Measurements from ENCODE around the gene RHOBTB3. TPM values are rescaled to one million over a fixed set of nuclear protein-coding genes. Genes with fewer than 3 reads are reported as not detected.
"Not testable (repeated sequence)": the region's sequence is repeated elsewhere in the genome, so short reads cannot be mapped to it uniquely, and the experiment has no call there.

The RHOBTB3 gene
- total and polyA plus RNA-seq, 11 donors, result 24.3 to 116 (median 82.1) TPM

DNA sequence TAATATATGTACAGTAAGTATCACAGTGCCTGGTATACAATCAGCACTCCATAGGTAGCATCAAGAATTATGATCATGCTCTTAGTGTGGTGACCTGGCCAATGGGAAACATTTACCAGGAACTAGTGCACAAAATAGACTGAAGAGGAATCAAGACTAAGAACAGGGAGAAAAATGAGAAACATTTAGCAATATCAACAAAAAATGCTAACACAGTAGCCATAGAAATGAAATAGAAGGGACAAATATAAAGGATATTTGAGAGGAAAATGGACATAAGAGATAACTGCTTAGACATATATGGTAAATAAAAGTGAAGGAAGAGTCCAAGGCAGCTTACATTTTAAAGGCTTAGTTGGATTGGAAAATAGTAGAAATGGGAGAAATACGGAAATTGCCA lies 31.8 kb upstream of the RHOBTB3 start:
- intact Hi-C loops (cut with DNase I), result no loop called here
- 93 to 100% (median 98%) methylated on average over 1 of the region's 1 CpG for WGBS, 4 donors

DNA sequence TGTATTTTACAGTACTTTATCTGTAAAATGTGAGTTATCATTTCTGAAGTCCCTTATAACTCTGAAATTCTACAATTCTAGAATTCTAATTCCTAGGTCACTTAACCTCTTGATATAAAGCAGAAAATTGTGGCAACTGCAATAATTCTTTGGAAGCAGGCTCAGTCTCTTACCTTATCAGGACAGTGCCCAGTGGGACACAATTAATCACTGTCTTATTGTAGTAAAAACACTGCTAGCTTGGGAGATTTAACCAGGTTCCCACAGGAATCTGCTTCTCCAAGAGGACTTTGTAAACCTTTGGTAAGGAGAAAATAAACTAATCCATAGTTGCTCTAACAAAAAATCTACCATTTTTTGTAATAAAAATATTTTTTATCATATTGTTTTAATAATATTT lies 30.1 kb upstream of the RHOBTB3 start:
- H3K27me3 ChIP-seq, result no peaks in the 10 kb centered on the region
- no peaks in the 10 kb centered on the region for H3K4me1 ChIP-seq
- H3K9me3 ChIP-seq, result no peaks in the 10 kb centered on the region
- intact Hi-C loops (cut with DNase I), result no loop called here
- no peak overlapping the region for H3K4me3 ChIP-seq
- H3K27ac ChIP-seq, result no peak overlapping the region
- ATAC-seq (no peak), DNase-seq (no peak)
- no peaks in the 10 kb centered on the region for H3K36me3 ChIP-seq
- TF ChIP-seq CTCF (IDR thresholded peaks at IDR 0.05) (no peak), POLR2A (IDR thresholded peaks at IDR 0.05) (no peak)

More for the DNA sequence above, 31.8 kb upstream of the RHOBTB3 start:
- no peak for ATAC-seq
- TF ChIP-seq CTCF (IDR thresholded peaks at IDR 0.05) (no peak), POLR2A (IDR thresholded peaks at IDR 0.05) (no peak)
- Histone ChIP-seq H3K27me3 (no peaks in the 10 kb centered on the region), H3K9me3 (no peaks in the 10 kb centered on the region), H3K4me3 (no peak overlapping the region), H3K27ac (no peak overlapping the region), H3K36me3 (no peaks in the 10 kb centered on the region), H3K4me1 (no peaks in the 10 kb centered on the region)
- DNase-seq, result no peak

GRCh38 chr5:95704150-95704549 lies 27.0 kb upstream of the RHOBTB3 start:
- no peak for ATAC-seq
- no peak overlapping the region for H3K27ac ChIP-seq
- no peak for TF ChIP-seq POLR2A (IDR thresholded peaks at IDR 0.05)
- TF ChIP-seq CTCF (IDR thresholded peaks at IDR 0.05), result no peak
- DNase-seq, result no peak
- H3K36me3 ChIP-seq, result no peaks in the 10 kb centered on the region
- H3K4me3 ChIP-seq, result no peak overlapping the region
- H3K9me3 ChIP-seq, result no peaks in the 10 kb centered on the region
- 41 to 57% (median 47%) methylated on average over 1 of the region's 1 CpG for WGBS, 4 donors
- intact Hi-C loops (cut with DNase I), result no loop called here
- no peaks in the 10 kb centered on the region for H3K4me1 ChIP-seq
- no peaks in the 10 kb centered on the region for H3K27me3 ChIP-seq

GRCh38 chr5:95706196-95706595 lies 24.9 kb upstream of the RHOBTB3 start:
- H3K9me3 ChIP-seq; intact Hi-C loops (cut with DNase I); H3K27me3 ChIP-seq; H3K36me3 ChIP-seq; DNase-seq; H3K27ac ChIP-seq; ATAC-seq; H3K4me3 ChIP-seq: not testable (repeated sequence)
- H3K4me1 ChIP-seq, result peaks cover 0 to 12% (median 4%) of the 10 kb centered on the region in 12 donors
- WGBS, 4 donors, result 82 to 89% (median 85%) methylated on average over 4 to 5 of the region's 5 CpGs

DNA sequence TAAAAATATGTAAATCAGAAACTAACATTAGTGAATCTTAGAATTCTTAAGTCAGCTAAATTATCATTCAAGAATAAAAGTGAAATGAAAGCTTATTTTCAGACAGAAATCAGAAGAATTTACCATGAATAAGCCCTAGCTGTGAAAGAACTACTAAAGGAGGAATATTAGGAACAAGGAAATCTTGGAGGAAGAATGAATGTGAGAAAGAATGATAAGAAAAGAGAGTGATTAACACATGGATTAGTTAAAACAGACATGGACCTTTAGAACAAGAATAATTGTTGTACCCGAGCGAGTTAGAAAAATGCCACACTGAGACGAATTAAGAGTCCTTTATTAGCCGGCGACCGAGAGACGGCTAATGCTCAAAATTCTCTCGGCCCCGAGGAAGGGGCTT lies 24.1 kb upstream of the RHOBTB3 start:
- no peaks in the 10 kb centered on the region for H3K27me3 ChIP-seq
- H3K4me1 ChIP-seq, result peaks cover 0 to 15% (median 4%) of the 10 kb centered on the region in 12 donors
- H3K9me3 ChIP-seq, result no peaks in the 10 kb centered on the region
- DNase-seq (no peak), ATAC-seq (no peak)
- 78 to 84% (median 82%) methylated on average over 9 of the region's 9 CpGs for WGBS, 4 donors
- no peak for TF ChIP-seq CTCF (IDR thresholded peaks at IDR 0.05)
- intact Hi-C loops (cut with DNase I), result no loop called here
- no peaks in the 10 kb centered on the region for H3K36me3 ChIP-seq
- H3K27ac ChIP-seq, result no peak overlapping the region
- no peak overlapping the region for H3K4me3 ChIP-seq

DNA sequence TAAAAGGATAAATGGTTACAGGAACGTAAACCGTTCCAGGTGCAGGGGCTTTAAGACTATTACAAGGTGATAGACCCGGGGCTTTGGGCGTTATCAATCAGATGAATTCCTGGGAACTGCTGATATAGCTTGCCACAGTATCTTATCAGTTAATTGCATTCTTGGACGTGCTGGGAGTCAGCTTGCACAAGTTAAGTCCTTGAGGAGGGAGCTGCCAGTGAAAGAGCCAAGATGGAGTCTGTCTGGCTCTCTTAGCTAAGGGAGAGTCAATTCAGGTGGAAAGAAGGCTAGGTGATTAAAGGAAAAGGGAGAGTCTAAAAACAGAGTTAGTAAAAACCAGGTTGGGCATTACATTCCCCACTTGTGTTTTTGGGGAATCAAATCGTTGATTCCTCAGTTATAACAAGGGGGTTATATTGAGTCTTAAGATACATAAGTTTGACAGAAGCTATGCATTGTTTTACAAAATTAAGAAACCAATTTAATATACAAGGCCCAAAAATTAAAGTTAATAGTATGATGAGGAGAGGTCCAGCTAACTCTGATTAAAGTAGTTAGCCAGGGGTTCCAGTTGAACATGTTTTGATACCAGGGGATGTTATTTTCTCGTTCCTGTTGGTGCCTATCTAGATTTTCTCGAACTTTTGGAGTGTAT lies 23.5 kb upstream of the RHOBTB3 start:
- DNase-seq; ATAC-seq; H3K27ac ChIP-seq; H3K27me3 ChIP-seq; H3K36me3 ChIP-seq; H3K4me3 ChIP-seq; intact Hi-C loops (cut with DNase I); H3K9me3 ChIP-seq: not testable (repeated sequence)
- WGBS, 4 donors, result 61 to 64% (median 63%) methylated on average over 8 of the region's 8 CpGs
- peaks cover 0 to 18% (median 4%) of the 10 kb centered on the region in 12 donors for H3K4me1 ChIP-seq
